Eye (tissue), 1 donor: Measurements from ENCODE around the gene ASB10.

ENCODE experiments used
- DNase-seq: peaks from one replicate; pipeline ENCODE4 v3.0.0-alpha.2; 2015

ASB10 gene

DNA sequence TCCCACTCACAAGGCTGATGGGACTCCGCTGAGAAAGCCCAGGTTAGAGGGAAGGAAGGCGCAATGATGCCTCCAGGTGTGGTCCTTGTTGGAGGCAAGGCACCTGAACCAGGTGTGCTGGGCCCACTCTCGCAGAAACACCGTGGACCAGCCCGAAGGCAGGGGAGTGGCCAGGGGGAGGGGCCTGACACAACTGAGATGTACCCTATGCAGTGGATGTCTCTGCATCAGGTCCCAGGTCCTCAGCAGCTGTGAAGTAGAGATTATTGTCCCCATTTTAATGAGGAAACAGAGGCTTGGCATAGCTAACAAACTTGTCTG is 51.6 kb downstream of the ASB10 start:
- DNase-seq = no peak

DNA sequence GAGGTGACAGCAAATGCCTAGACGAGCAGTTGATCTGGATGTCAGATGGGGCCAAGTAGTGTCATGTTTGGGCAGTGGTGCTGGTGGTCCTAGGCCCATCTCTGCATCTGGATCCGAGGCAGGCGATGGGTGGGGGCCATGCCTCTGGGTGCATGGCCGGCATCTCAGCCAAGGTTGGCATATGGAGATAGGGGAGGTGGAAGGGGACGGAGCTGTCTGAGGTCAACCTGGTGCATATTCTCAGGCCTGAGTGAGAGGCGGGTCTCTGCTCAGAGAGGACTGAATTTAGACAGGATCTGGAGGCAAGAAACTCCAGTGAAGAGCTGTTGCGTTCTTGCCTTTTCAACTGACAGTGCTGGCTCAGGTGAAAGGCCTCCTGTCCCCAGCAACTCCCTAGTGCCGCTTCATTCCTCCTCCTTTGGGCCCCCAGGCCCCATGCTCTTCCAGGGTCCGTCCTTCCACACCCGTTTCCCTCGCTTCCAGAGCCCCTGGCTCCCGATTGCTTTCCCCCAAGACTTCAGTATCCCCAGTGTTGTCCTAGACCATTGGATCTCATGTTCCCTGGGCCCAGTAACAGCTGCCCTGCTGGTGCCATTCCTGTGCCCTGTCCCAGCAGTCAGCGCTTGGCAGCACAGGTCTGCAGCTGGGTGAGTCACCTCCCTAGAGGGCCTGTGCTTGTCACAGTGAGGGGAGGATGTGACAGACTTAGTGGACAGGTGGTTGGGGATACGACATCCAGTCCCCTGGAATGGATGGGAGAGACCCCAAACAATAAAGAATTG is 52.1 kb downstream of the ASB10 start:
- DNase-seq = no peak

DNA sequence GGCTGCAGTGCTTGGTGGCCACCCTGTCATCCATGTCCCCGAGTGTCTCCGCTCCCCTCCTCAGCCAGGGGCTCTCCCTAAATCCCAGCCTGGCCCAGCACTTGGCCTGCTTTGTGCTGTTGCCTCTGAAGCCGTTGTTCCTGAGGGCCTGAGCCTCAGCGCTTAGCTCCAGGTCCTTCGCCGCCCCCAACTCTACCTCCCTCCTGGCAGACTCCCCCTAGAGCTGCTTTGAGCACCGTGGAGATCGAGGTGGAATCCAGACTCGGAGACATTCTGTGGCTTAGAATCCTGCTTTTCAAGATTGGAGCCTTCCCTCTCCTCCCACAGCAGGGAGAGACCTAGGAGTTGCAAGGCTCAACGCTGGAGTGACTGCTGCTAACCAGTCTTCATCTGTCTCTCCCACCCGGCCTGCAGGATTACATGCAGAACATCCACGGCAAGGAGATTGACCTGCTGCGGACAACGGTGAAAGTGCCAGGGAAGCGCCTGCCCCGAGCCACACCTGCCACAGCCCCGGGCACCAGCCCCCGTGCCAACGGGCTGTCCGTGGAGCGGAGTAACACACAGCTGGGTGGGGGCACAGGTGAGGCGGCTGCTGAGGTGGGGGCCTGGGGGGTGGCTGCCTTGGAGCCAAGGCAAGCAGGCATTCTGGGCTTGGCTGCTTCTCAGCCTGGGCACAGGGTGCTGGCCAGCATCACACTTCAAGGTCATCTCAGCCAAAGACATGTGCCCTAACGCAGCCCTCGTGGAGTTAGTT is 52.9 kb downstream of the ASB10 start:
- DNase-seq = no peak

DNA sequence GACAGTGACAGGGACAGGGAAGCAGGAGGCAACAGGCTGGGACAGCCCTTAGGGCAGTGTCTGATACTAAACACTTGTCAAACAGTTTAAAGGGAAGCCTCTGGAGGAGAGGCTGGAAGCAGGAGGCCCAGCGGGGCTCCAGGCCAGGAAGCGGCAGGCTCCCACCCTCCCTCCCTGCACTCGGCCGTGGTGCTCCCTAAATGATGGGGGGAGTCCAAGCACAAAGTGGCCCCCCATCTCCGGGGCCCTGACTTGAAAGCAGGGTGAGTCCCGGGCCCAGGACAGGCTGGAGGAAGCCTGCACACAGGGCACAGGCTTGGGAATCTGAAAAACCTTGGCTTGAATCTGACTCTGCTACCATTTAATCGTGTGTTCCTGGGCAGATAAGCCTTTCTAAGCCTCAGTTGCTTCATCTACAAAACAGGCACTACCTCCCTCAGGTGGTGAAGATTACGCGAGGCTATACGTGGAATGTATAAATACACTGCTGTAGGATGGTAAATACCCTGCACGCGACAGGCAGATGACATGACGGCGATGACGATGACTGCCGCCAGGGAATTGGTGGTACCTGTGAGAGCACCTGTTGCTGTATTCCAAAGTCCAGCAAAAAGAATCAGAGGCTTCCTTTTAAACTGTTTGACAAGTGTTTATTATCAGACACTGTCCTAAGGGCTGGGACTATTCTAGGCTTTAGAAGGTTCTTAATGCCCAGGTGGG is 53.6 kb downstream of the ASB10 start:
- no peak for DNase-seq

DNA sequence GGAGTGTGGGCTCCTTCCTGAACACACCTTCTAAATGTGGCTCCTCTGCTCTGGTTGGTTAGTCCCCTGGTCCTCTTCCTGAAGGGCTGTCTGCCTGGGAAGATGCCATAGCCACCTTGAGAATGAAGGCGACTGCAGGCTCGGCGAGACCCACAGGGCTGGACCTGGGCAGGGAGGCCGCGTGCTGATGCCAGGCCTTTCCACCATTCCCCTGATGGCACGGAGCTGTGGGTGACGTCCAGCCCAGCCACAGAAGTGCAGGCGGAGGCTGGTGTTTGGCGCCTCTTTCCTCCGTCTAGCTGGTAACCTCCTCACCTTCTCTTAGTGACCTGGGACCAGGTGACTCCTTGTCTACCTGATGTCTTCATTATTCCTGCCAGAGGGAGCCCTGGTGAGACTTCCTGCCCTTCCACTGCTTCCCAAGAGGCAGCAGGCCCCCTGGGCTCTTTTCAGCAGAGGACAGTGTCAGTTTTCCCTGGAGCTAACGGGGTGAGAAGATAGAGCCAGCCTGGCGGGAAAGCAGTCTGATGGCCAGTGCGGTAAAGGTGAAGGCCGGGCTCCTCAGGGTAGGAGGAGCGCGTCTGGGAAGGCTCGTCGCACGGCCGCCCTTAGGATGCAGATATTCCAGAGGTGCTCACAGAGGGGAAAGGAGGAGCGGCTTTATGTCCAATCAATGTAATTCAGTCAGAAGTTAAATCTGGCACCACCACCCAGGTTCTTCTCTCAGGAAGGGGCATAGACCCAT is 54.4 kb downstream of the ASB10 start:
- no peak for DNase-seq

DNA sequence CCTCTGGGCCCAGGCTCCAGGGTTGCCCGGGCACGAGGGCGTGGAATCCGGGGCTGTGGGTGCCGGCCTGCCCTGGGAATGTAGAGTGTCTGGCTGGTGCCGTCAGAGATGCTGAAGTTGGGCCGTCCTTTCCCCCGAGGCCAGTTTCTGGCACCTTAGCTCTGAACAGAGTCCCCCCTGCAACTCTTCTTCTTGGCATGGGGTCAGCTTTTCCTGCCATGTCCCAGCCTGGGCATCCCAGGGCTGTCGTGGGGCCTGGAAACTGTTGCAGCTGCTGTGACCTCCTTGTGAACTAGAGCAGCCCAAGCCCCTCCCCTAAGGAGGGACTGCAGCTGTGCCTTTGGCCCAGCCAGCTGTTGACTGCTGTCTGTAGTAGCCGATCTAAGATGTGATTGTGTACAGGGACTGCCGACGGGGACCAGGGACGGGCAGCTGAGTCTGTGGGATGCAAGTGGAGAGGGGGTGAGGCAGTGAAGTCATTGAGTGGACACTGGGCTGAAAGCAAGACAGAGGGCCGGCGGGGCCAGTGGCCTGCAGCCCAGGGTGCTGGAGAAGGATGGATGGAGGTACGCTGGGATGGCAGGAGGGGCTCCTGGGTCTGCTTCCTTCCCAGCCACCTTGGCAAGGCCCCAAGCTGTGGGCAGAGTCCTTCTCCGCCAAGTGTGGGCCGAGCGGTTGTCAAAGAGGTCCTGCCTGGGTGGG is 55.3 kb downstream of the ASB10 start:
- DNase-seq = peak; percentile 64

DNA sequence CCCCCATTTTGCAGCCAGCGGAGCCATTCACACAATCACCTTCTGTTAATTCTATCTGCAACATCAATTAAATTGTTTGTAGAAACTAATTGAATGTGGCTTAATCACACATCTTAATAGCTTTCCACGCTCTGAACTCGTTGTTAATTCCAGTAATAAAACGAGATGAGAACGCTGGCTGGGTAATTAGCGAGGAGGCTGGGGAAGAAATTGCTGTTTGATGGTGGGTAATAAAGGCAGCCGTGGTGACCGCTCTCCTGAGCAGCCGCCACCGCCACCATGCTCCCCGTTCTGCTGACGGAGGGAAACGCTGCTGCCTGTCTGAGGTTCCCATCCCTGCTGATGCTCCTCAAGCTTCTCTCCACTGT is 55.8 kb downstream of the ASB10 start:
- DNase-seq = no peak

DNA sequence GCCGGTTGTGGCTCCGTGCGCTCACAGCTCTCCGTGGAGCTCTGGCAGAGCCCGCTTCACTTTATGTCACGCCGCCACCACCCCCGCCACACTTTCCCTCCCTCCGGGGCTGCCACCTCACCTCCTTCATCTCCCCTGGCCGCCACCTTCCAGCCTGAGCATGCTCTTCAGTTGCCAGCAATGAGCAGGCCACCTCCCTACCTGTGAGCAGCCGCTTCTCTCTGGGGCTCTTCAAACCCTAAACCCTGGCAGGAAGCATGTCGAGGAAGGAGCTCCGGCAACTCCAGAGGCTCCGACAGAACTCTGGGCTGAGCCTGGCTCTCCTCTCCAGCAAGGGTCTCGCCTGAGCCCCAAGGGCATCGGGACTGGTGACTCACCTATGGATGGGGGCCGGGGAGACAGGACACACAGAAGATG is 56.3 kb downstream of the ASB10 start:
- DNase-seq = no peak

DNA sequence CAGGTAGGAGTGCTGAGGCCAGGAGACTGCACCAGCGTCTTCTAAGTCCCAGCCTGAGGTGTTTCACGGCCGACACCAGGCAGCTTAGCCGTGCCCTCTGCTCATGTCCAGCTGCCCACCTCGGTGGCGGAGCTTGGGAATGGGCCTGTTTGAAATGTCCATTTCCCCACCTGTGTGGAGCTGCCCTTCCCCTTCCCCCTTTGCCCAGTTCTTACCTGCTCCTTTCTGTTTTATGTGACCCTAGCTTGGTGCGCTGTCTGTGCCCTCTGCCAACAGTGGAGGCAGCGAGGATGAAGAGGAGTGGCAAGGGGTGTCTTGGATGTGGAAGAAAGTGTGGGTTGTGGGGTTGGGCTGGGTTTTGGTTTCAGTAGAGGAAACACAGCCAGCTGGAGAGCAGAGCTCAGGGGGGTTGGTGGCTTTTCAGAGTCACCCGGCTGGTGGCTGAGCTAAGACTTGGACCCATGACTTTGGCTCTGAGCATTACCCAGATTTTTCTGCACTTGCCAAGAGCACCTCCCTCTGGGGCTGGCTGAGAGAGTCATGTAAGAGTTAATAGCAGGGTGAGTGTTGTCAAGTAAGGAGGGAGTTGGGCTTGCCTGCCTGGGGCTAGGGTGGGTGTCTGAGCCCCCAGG is 57.0 kb downstream of the ASB10 start:
- no peak for DNase-seq

DNA sequence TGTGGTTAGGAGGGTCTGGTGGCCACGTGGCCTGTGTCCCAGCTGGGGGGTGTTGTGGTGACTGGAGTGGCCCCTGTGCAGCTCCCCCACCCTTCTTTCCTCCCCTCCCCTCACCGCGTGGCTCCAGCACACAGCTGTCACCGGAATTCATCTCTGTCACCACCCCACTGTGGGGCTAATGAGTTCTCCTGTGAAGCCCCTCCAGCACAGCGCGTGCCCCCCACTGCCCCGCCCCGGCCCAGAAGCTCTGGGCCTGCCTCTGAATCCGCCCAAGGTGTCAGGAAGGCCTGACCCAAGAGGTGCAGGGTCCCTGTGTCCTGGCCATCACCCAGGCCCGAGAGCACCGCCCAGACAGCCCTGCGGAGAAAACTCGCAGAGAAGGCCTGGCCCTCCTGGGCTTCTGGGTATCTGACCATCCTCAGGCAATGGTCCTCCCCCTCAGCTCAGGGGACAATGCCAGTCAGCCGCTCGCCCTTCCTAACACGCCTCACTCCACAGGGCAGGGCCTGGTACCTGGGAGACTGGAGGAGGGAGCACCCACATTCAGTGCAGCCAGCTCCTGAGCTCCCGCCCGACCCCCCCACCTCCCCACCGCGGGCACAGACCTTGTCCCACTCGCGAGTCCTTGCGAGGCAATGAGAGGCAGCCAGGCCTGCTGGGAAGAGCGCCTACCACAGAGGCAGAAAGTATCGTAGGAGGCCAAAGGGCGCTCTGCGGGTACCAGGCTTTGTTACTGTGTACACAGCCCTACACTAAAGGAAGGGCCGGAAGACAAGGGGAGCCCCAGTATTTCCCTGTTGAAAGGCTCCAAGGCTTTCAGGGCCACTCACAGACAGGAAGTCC is 57.7 kb downstream of the ASB10 start:
- no peak for DNase-seq

DNA sequence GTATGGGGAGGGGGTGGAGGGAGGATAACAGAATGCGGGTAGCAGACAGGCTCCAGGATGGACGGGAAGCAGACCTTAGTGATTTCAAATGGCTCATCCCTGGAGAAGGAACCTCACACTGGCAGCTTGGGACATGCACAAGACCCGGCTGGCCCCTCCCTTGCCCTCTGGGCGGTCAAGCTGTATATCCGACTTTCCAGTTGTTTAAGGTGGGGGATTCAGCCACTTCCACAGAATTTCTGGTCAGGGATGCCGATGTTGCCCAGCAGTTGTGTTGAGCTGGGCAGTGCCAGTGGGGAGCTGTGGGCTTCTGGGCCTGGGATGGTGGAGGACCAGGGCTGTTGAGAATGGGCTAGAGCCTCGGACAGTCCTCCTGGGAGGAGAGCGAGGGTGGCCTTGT is 58.3 kb downstream of the ASB10 start:
- DNase-seq = no peak

DNA sequence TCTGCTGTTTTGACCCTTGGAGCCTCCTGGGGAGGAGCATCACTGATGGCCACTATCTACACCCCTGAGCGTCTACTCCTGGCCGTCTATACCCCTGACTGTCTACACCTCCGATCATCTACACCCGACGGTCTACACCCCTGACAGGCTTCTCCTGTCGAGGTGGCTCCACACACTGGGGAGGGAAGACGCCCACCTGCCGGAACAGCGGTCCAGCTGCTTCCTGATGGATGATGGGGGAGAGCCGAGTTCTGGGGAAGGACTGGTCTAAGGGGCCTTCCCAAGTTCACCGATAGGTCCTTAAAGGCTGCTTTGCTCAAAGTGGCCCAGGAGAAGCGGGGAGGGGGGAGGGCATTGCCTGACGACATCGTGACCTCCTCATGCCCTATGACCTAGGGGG is 58.9 kb downstream of the ASB10 start:
- no peak for DNase-seq

DNA sequence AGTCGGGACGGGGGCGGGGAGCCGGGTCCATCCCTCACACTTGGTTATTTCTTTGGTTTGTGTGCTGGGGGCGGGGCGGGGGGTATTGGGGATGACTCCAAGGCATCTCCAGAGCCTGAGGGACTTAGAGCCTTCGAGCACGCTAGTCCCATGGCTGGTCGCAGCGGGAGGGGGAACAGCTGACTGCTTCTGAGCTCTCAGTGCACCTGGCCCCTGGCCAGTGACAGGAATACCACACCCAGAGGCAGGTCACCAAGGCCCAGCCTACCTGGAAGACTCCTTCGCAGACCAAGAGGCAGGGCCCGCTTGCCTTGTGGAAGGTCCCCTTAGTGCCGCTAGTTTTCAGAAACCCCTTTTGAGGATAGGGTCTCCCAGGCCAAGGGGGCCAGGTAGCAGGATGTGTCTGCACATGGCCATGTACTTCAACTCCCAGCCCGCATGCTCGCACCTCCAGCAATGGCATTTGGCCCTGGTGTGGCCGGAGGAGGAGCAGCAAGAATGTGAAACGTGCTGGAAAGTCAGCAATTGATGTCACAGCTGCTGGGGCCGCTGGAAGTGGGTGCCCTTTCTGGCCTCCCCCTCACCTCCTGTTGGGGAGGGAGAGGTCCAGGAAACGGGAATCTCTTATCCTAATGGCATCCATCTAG is 60.4 kb downstream of the ASB10 start:
- DNase-seq = no peak

DNA sequence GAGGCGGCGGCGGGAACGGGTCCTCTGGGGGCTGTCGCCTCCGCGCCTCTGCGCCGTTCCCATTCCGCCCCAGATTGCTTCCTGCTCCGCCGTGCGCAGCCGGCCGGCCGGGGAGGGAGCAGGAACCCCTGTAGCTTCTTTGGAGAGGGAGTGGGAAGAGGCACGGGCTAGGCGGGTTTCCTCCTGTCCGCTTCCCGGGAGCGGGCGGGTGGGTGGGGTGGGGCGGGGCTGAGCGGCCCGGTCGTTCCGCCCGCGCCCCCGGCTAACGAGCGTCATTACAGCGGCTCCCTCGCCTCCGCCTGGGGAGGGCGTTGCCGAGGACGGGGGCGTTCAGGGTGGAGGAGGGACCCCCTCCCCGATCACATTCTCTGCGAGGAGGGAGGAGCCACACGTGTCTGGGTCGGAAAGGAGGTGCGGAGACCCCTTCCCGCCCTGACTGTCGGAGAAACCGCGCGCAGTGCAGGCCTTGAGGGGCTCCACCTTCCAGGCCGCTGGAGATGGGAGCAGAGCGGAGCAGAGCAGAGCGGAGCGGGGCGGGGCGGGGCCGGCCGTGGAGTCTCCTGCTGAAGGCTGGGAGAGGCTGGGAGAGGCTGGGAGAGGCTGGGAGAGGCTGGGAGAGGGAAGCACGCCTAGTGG is 61.1 kb downstream of the ASB10 start:
- DNase-seq = peak; percentile 76
